Astrocyte (in vitro differentiated cells and primary cell): ENCODE results near the gene LMCD1.

Source experiments
- EZH2 ChIP-seq: IDR thresholded peaks from 2 replicates; pipeline ENCODE4 v1.6.1; 2012; ENCODE audit warnings: mild to moderate bottlenecking, low read length, inconsistent platforms; ENCODE audit not compliant: insufficient read depth
- TF ChIP-seq, protein P1 (sequence below): IDR thresholded peaks from 2 replicates; pipeline ENCODE4 v1.5.1; 2011; ENCODE audit warnings: low read depth, mild to moderate bottlenecking, inconsistent platforms, low read length, moderate library complexity; ENCODE audit not compliant: insufficient read depth

DNA sequence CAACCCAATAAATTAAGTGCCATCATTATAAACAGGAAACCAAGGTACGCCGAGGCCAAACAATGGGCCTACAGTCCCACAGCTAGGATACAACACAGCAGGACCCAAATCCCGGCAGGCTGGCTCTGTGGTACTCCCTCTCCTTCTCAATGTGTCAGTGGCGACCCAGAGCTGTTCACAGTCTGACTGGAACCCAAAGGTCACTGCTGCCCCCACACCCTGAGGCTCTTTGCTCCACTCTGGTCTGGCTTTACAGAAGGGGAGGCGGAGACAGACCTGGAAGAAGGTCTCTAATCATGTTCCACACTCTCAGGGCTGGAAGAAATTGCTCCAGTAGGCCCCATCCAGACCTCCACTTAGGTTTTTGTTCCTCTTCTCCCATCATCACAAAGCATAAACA lies 48.5 kb upstream of the LMCD1 start:
- TF ChIP-seq, protein P1, sequence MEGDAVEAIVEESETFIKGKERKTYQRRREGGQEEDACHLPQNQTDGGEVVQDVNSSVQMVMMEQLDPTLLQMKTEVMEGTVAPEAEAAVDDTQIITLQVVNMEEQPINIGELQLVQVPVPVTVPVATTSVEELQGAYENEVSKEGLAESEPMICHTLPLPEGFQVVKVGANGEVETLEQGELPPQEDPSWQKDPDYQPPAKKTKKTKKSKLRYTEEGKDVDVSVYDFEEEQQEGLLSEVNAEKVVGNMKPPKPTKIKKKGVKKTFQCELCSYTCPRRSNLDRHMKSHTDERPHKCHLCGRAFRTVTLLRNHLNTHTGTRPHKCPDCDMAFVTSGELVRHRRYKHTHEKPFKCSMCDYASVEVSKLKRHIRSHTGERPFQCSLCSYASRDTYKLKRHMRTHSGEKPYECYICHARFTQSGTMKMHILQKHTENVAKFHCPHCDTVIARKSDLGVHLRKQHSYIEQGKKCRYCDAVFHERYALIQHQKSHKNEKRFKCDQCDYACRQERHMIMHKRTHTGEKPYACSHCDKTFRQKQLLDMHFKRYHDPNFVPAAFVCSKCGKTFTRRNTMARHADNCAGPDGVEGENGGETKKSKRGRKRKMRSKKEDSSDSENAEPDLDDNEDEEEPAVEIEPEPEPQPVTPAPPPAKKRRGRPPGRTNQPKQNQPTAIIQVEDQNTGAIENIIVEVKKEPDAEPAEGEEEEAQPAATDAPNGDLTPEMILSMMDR, result no peak
- TF ChIP-seq EZH2, result no peak
